Muscle of leg (tissue), 11 donors: ENCODE results near the gene NDOR1. TPM values are rescaled to one million over a fixed set of nuclear protein-coding genes. Genes with fewer than 3 reads are reported as not detected.
"Not testable (repeated sequence)": the region's sequence is repeated elsewhere in the genome, so short reads cannot be mapped to it uniquely, and the experiment has no call there.

ENCODE experiments used
- DNase-seq: peaks from one replicate; pipeline ENCODE4 v3.0.0; 2013
- H3K27ac ChIP-seq: one replicate; pipeline ENCODE4 v1.5.1; 2013; ENCODE audit warnings: mild to moderate bottlenecking, low read length, control low read depth
- H3K27me3 ChIP-seq: one replicate; pipeline ENCODE4 v1.6.1; 2013; ENCODE audit warnings: low read length; ENCODE audit not compliant: control insufficient read depth, insufficient read depth
- H3K36me3 ChIP-seq: one replicate; pipeline ENCODE4 v1.6.1; 2013; ENCODE audit warnings: low read length; ENCODE audit not compliant: control insufficient read depth, insufficient read depth
- H3K4me1 ChIP-seq: one replicate; pipeline ENCODE4 v1.6.1; 2013; ENCODE audit warnings: low read length; ENCODE audit not compliant: control insufficient read depth, insufficient read depth
- H3K4me3 ChIP-seq: one replicate; pipeline ENCODE4 v1.5.1; 2013; ENCODE audit warnings: low read length, control low read depth
- H3K9me3 ChIP-seq: replicated peaks from 2 replicates; pipeline ENCODE4 v1.6.1; 2013; ENCODE audit warnings: low read depth, low read length; ENCODE audit not compliant: control insufficient read depth
- WGBS: methylation state at CpG from one replicate; pipeline ENCODE4 v1.1.5; 2013; ENCODE audit warnings: missing lambda C conversion rate; ENCODE audit not compliant: insufficient coverage; 5-methylcytosine and 5-hydroxymethylcytosine counted together
- polyA plus RNA-seq, 8 donors: library from polyadenylated mRNA; unstranded; fragments of 120-200 nt; gene quantifications; one replicate each; pipeline versions ENCODE4 v1.2.1 to v1.2.3, GENCODE V29; 2013; ENCODE audit warnings: inconsistent platforms in 1 of 8, low replicate concordance in 1 of 8; ENCODE audit not compliant: insufficient read length in 8 of 8, insufficient read depth in 1 of 8
- total RNA-seq: library from RNA; stranded (reverse); fragments of 120-200 nt; gene quantifications from one replicate; pipeline ENCODE4 v1.2.4, GENCODE V29; 2013

Gene NDOR1
- total and polyA plus RNA-seq, 9 donors: 3.1 to 10.8 (median 8.0) TPM

DNA sequence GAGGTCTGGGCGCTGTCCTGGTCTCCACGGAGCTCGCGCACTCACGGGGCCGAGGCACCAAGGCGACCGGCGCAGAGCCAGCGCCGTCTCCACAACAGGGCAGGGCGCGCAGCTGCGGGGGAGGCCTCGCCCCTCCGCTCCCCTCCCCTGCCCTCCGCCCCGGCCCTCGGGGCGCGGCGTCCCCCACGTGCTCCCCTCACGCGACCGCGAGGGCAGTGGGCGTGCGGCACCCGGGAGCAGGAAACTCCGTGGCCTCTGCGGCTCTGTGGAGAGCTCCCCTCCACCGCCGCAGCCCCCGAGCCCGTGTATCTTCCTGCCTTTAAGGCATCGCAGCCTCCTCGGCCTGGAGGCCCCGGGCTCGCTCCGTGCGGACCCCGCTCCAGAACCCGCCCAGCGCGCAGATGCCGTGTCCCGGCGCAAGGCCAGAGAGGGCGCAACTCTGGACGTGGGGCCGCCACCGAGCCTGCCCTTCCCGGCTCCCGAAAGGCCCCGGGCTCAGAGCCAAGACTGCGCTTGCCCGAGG lies 34.9 kb downstream of the NDOR1 start:
- DNase-seq: peak; percentile 90
- under 1% methylated on average over 58 of the region's 58 CpGs for WGBS
- H3K27me3 ChIP-seq: peaks cover under 1% of the 10 kb centered on the region
- peaks cover 78% of the 10 kb centered on the region for H3K4me1 ChIP-seq
- peaks cover 25% of the 10 kb centered on the region for H3K36me3 ChIP-seq
- peak overlapping the region; percentile 72 for H3K4me3 ChIP-seq
- H3K9me3 ChIP-seq: no peaks in the 10 kb centered on the region
- H3K27ac ChIP-seq: peak overlapping the region; percentile 98

DNA sequence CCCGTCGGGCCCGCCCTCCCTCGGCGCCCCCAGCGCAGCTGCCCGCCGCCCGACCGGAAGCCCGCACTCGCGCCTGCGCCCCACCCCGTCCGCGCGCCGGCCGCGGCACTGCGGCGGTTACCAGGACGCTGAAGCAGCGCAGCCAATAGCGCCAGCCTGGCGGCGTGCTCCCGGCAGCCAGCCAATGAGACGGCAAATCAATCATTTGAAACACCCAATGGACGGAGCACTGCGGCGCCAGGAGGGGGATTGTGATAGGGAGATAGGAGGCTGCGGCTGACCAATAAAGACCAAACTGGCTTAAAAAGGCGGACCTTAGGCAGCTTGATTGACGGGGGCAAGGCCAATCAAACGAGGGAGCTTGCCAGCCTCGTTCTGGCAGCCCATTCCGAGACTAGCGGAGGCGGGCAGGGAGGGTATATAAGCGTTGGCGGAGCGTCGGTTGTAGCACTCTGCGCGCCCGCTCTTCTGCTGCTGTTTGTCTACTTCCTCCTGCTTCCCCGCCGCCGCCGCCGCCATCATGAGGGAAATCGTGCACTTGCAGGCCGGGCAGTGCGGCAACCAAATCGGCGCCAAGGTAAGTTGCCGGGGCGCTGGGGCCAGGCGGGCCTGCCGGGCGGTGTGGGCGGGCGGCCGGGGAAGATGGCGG lies 35.5 kb downstream of the NDOR1 start, which contains the start of gene TUBB4B:
Gene TUBB4B (plus strand): TSS at position 447 of the 649 bp plus-strand sequence. CDS start 74 bp downstream, at position 521.
- peaks cover 72% of the 10 kb centered on the region for H3K4me1 ChIP-seq
- H3K36me3 ChIP-seq: peaks cover 25% of the 10 kb centered on the region
- peak within 1 kb of the TSS; percentile 98 for H3K27ac ChIP-seq
- no peaks in the 10 kb centered on the region for H3K9me3 ChIP-seq
- no peaks in the 10 kb centered on the region for H3K27me3 ChIP-seq
- DNase-seq: peak; percentile 100
- 0% methylated on average over 63 of the region's 67 CpGs for WGBS
- peak within 1 kb of the TSS; percentile 72 for H3K4me3 ChIP-seq

DNA sequence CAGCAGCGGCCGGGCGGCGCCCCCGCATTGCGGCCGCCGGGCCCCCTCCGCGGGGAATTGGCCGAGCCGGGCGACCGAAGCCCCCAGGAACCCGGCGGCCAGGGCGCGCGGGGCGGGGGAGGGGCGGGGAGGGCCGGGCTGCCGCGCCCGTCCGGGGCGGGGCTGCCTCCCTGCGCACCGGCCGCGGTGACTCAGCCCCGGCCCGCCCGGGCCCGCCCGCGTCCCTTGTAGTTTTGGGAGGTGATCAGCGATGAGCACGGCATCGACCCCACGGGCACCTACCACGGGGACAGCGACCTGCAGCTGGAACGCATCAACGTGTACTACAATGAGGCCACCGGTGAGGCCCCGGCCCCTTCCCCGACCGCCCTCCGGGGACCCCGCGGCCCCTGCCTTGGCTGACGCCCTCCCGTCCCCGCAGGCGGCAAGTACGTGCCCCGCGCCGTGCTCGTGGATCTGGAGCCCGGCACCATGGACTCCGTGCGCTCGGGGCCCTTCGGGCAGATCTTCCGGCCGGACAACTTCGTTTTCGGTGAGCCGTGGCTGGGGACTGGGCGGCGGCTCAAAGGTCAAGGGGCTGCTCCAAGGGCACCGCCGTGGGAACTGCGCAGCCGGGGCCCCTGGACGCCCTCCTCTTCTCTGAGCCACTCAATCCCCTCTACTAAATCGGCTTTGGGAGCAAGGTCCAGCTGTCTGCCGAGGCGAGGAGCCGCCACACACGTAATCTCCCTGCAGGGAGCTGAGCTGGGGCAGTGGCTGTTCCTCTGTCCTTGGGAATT lies 36.2 kb downstream of the NDOR1 start:
- H3K27ac ChIP-seq: peak overlapping the region; percentile 79
- DNase-seq: peak; percentile 54
- H3K27me3 ChIP-seq: no peaks in the 10 kb centered on the region
- H3K4me1 ChIP-seq: peaks cover 68% of the 10 kb centered on the region
- no peaks in the 10 kb centered on the region for H3K9me3 ChIP-seq
- WGBS: 1% methylated on average over 66 of the region's 83 CpGs
- peaks cover 25% of the 10 kb centered on the region for H3K36me3 ChIP-seq
- H3K4me3 ChIP-seq: peak overlapping the region; percentile 68

DNA sequence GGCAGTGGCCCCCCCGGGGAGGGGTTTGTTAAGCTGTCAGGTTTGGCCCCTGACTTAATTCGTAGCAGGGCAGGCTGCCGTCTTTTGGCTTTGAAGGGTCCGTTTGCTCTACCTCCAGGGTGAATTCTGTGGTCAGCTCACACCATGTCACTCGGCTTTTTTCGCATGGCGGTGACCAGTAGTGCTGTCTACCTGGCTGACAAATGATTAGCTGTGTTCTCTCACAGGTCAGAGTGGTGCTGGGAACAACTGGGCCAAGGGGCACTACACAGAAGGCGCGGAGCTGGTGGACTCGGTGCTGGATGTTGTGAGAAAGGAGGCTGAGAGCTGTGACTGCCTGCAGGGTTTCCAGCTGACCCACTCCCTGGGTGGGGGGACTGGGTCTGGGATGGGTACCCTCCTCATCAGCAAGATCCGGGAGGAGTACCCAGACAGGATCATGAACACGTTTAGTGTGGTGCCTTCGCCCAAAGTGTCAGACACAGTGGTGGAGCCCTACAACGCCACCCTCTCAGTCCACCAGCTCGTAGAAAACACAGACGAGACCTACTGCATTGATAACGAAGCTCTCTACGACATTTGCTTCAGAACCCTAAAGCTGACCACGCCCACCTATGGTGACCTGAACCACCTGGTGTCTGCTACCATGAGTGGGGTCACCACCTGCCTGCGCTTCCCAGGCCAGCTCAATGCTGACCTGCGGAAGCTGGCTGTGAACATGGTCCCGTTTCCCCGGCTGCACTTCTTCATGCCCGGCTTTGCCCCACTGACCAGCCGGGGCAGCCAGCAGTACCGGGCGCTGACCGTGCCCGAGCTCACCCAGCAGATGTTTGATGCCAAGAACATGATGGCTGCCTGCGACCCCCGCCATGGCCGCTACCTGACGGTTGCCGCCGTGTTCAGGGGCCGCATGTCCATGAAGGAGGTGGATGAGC lies 37.0 kb downstream of the NDOR1 start:
- Histone ChIP-seq H3K27ac (peak overlapping the region; percentile 23), H3K4me3 (peak overlapping the region; percentile 68), H3K36me3 (peaks cover 25% of the 10 kb centered on the region), H3K9me3 (no peaks in the 10 kb centered on the region), H3K4me1 (peaks cover 68% of the 10 kb centered on the region), H3K27me3 (no peaks in the 10 kb centered on the region)
- DNase-seq: no peak
- WGBS: 78% methylated on average over 35 of the region's 36 CpGs

DNA sequence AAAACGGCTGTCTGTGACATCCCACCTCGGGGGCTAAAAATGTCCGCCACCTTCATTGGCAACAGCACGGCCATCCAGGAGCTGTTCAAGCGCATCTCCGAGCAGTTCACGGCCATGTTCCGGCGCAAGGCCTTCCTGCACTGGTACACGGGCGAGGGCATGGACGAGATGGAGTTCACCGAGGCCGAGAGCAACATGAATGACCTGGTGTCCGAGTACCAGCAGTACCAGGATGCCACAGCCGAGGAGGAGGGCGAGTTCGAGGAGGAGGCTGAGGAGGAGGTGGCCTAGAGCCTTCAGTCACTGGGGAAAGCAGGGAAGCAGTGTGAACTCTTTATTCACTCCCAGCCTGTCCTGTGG lies 37.7 kb downstream of the NDOR1 start:
- not testable (repeated sequence) for H3K4me3 ChIP-seq, DNase-seq, H3K9me3 ChIP-seq, H3K27ac ChIP-seq, H3K27me3 ChIP-seq
- WGBS: 93% methylated on average over 7 of the region's 18 CpGs
- Histone ChIP-seq H3K4me1 (peaks cover 65% of the 10 kb centered on the region), H3K36me3 (peaks cover 25% of the 10 kb centered on the region)

DNA sequence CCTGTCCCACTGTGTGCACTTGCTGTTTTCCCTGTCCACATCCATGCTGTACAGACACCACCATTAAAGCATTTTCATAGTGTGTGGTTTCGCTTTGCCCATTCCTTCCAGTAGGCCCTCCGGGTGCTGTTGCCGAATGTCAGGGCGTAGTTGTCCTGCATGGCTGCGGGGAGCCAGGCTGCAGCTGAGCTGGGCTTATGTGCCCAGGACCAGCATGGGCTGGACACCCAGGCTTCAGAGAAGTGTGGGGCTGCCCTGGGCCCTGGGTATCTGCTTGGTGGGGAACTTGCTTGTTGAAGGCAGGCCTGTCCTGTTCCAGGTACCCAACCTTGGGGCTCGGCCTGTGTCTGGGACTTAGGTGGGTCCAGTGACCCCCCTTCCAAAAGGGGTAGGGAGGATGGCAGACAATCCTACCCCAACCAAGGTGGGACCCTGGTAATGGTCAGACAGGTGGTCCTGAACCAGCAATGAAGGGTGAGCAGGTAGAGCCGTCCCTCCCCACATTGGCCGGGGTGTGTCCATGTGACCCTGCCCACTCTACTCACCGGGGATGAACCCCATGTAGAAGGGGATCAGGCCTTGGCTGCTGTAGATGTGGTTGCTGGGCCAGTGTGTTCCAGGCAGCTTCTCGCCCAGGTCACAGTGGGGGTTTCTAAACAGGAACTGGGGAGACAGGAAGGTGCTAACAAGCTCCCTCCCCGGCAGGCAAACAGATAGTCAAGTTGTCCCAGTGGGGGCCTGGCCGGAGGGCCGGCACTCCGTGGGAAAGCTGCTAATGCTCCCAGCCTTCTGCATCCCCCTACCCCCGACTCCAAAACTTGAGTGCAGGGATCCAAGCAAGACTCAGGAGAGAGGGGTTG lies 38.4 kb downstream of the NDOR1 start:
- Histone ChIP-seq H3K4me1 (peaks cover 59% of the 10 kb centered on the region), H3K9me3 (no peaks in the 10 kb centered on the region), H3K36me3 (peaks cover 25% of the 10 kb centered on the region), H3K4me3 (no peak overlapping the region), H3K27ac (no peak overlapping the region), H3K27me3 (no peaks in the 10 kb centered on the region)
- whole genome bisulfite sequencing: 63% methylated on average over 10 of the region's 15 CpGs
- no peak for DNase-seq

DNA sequence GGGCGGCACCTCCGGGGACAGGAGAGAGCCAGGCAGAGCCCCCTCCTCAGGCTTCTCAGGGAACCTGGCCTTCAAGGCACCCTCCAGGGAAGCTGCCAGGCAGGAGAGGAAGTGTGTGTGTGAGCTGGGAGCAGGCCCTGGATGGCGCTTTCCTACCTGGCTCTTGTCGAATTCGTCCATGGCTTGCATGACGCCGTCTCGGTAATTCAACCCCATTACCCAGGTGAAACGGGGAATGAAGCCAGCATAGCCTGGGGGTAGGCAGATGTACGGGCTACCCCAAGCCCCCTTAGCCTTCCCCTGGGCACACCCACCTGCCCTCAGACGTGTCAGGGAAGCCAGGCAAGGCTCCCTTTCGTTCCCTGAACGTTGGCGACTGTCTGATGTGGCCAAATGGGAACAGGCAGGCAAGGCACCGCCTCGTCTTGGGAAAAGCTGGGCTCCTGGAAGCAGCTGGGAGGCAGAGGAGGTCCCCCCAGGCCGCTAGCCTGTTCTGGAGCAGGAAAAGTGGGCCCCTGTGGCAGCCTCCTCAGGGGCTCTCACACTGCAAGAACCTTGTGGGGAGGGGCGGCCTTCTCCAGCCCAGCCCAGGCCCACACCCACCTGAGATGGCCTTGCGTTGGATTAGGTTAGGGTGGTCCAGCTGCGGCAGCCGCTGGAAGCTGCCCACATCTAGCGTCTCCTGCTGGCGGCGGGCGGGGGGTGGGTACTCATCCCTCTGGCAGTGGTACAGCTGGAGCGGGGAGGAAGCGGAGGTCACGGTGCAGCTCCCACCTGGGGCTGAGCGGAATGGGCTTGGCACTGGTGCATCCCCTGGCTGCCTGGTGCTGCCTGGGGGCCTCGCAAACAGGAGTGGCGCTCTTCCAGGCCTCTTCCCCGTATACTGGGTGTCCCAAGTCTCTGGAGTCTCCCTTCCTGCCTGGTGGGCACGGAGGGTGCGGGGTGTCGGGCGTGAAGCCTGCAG lies 39.3 kb downstream of the NDOR1 start:
- WGBS: 42% methylated on average over 29 of the region's 36 CpGs
- Histone ChIP-seq H3K36me3 (peaks cover 25% of the 10 kb centered on the region), H3K27ac (no peak overlapping the region), H3K9me3 (no peaks in the 10 kb centered on the region), H3K4me3 (no peak overlapping the region), H3K4me1 (peaks cover 50% of the 10 kb centered on the region), H3K27me3 (no peaks in the 10 kb centered on the region)
- DNase-seq: no peak

DNA sequence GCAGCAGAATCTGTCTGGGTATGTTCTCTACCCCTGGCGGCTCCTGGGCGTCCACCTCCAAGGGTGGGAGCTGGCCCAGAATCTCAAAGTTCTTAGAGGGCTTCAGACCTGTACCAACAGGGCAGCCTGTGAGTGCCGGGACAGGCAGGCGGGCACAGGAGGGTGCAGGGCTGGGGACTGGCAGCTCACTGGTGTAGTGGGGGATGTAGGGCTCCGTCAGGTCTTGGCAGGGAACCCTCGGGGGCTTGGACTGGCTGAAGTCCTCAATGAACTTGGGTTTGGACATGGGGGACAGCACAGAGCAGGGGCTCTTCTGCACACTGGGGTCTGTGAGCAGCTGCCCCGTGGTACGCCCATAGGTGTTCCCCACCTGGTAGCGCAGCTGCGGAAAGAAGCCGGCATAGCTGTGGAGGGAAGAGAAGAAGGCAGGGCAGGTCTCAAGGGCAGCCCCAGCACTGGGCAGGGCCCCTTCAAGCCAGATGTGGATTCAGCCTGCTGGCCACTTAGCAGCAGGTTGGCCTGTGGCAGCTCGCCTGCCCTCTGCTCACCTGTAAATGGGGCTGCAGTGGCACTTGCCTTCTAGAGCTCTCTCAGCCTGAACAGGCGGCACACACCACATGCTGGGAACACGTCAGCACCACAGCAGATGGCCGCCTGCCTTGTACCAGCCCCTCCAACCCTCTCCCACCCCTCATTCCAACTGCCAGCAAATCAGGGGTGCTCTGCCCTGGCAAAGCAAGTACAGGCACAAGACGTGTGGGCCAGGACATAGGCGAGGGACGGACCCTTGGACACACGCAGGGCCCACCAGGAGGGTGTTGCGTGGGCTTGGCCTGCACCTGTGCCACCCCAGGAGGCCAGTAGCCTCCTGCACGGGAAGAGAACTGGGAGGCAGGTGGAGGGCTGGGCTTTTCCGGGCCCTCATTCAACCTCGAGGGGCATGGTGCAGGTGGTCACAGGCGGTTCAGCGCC lies 40.2 kb downstream of the NDOR1 start:
- Histone ChIP-seq H3K4me3 (no peak overlapping the region), H3K9me3 (no peaks in the 10 kb centered on the region), H3K36me3 (peaks cover 25% of the 10 kb centered on the region), H3K27ac (no peak overlapping the region), H3K27me3 (no peaks in the 10 kb centered on the region), H3K4me1 (peaks cover 55% of the 10 kb centered on the region)
- DNase-seq: no peak
- WGBS: 82% methylated on average over 24 of the region's 25 CpGs
